Right lobe of liver (tissue), 6 donors: ENCODE data around the gene DCBLD2. TPM values are rescaled to one million over a fixed set of nuclear protein-coding genes. Genes with fewer than 3 reads are reported as not detected.

Experiments
- ATAC-seq, 4 donors: fragments of 200-7000 bp; cut with Tn5 transposase; one replicate each; pipeline ENCODE4 v1.9.1; 2020; ENCODE audit warnings: mild to moderate bottlenecking in 4 of 4, moderate library complexity in 4 of 4
- DNase-seq, 3 donors: peaks; one replicate each; pipeline ENCODE4 v3.0.0-alpha.2; 2020
- H3K27ac ChIP-seq, 3 donors: fragments of 200-600 bp; one replicate each; pipeline ENCODE4 v1.8.0; 2022
- H3K27me3 ChIP-seq, 2 donors: fragments of 200-600 bp; one replicate each; pipeline ENCODE4 v1.8.0; 2022
- H3K36me3 ChIP-seq, 4 donors: fragments of 200-600 bp; sonication (generic) in 1 of 4; one replicate each; pipeline versions ENCODE4 v1.5.1 to v1.8.0; 2017 to 2022; ENCODE audit warnings: control low read depth in 1 of 4
- H3K4me1 ChIP-seq, 4 donors: fragments of 200-600 bp; sonication (generic) in 1 of 4; one replicate each; pipeline versions ENCODE4 v1.5.1 to v1.8.0; 2017 to 2022; ENCODE audit warnings: control low read depth in 1 of 4
- H3K4me3 ChIP-seq, 3 donors: fragments of 200-600 bp; one replicate each; pipeline ENCODE4 v1.8.0; 2022
- H3K9me3 ChIP-seq, 4 donors: fragments of 200-600 bp; sonication (generic) in 1 of 4; one replicate each; pipeline versions ENCODE4 v1.5.1 to v1.8.0; 2017 to 2022; ENCODE audit warnings: control low read depth in 1 of 4
- CTCF ChIP-seq, 4 donors: fragments of 200-600 bp in 3 of 4; fragments of 450-650 bp in 1 of 4; IDR thresholded peaks; one replicate each; pipeline versions ENCODE4 v1.5.1 to v1.8.0; 2016 to 2022; ENCODE audit warnings: antibody characterized with exemption in 4 of 4, mild to moderate bottlenecking in 2 of 4
- POLR2A ChIP-seq: fragments of 450-650 bp; IDR thresholded peaks from one replicate; pipeline ENCODE4 v1.6.1; 2017; ENCODE audit warnings: antibody characterized with exemption, mild to moderate bottlenecking
- WGBS: methylation state at CpG from one replicate; pipeline ENCODE4 v1.1.6; 2018; ENCODE audit warnings: low coverage, low lambda C conversion rate; ENCODE audit not compliant: insufficient coverage; ENCODE audit errors: missing lambda C conversion rate; 5-methylcytosine and 5-hydroxymethylcytosine counted together
- intact Hi-C, 2 donors: fragments of 100-400 bp; cut with DNase I; formaldehyde crosslinking; loops; one replicate each; pipeline versions ENCODE4 v1.11.2 to v1.14.1; 2022
- total RNA-seq, 6 experiments: library from RNA; depleted of rRNA in 2 of 6; stranded (reverse); fragments of >200 nt in 2 of 6; fragmentation: NEBNext Ultra II Directional in 3 of 6; extraction: Animal tissue kit (Norgen Biotek cat#: 25700) in 3 of 6; gene quantifications; one replicate each; pipeline versions ENCODE4 v1.1.0 to v1.2.4, GENCODE V29; 2016 to 2023
- donor health status: DM: no; HTN: yes; CAD: no.
- donor health status: DM: no; HTN: no; CAD: no.
- donor health status: DM: no; HTN: no; CAD: no.
- donor health status: DM: no; HTN: yes; CAD: no.
- donor health status: DM: no; HTN: yes; CAD: no.

The DCBLD2 gene
- total RNA-seq, 6 experiments from 2014 or later, result 8.1 to 11.3 (median 10.6) TPM

- WGBS, result 15% methylated on average over 5 of the region's 5 CpGs
- intact Hi-C loops, result loop anchor here in 1 of 2 donors (10.0 kb wide), 1 partner anchor 182 kb away; no protein-coding TSS in a partner anchor
- H3K4me1 ChIP-seq, result peaks cover 0 to 40% (median 15%) of the 10 kb centered on the region in 4 donors
- peak overlapping the region in 2 of 3 donors; percentile 17 to 26 for H3K27ac ChIP-seq
- H3K4me3 ChIP-seq, result no peak overlapping the region
- peak; percentile 65 to 88 (median 85) for DNase-seq
- no peaks in the 10 kb centered on the region for H3K36me3 ChIP-seq
- H3K9me3 ChIP-seq, result no peaks in the 10 kb centered on the region
- H3K27me3 ChIP-seq, result no peaks in the 10 kb centered on the region
- TF ChIP-seq POLR2A (no peak), CTCF (IDR thresholded peaks at IDR 0.05) (peak; percentile 67 to 79 (median 73))
- peak; percentile 82 to 92 (median 86) for ATAC-seq
These were observed 88.6 kb downstream of the DCBLD2 start for GRCh38 chr3:98812851-98813374.

- ATAC-seq, result peak; percentile 70 to 83 (median 76)
- intact Hi-C loops, result loop anchor here in 1 of 2 donors (10.0 kb wide), 1 partner anchor 184 kb away; no protein-coding TSS in a partner anchor
- Histone ChIP-seq H3K9me3 (no peaks in the 10 kb centered on the region), H3K4me3 (no peak overlapping the region), H3K27ac (peak overlapping the region in 2 of 3 donors; percentile 44 to 57), H3K27me3 (no peaks in the 10 kb centered on the region), H3K4me1 (peaks cover 0 to 40% (median 15%) of the 10 kb centered on the region in 4 donors), H3K36me3 (no peaks in the 10 kb centered on the region)
- WGBS, result 10% methylated on average over 6 of the region's 6 CpGs
- peak in 1 of 3 donors; percentile 61 for DNase-seq
- TF ChIP-seq CTCF (IDR thresholded peaks at IDR 0.05) (no peak), POLR2A (no peak)
These were observed 90.4 kb downstream of the DCBLD2 start for GRCh38 chr3:98811048-98811447.

- TF ChIP-seq POLR2A (no peak), CTCF (IDR thresholded peaks at IDR 0.05) (no peak)
- no peak for DNase-seq
- peak in 2 of 4 donors; percentile 16 to 17 for ATAC-seq
- Histone ChIP-seq H3K4me3 (no peak overlapping the region), H3K36me3 (peaks cover 0 to 5% (median 0%) of the 10 kb centered on the region in 4 donors), H3K9me3 (no peaks in the 10 kb centered on the region), H3K27ac (peak overlapping the region in 1 of 3 donors; percentile 7), H3K27me3 (no peaks in the 10 kb centered on the region), H3K4me1 (peaks cover 0 to 40% (median 15%) of the 10 kb centered on the region in 4 donors)
- 62% methylated on average over 3 of the region's 3 CpGs for WGBS
- intact Hi-C loops, result no loop called here
These were observed 91.9 kb downstream of the DCBLD2 start for GRCh38 chr3:98809557-98809956.

- Histone ChIP-seq H3K4me3 (no peak overlapping the region), H3K4me1 (peaks cover 0 to 31% (median 9%) of the 10 kb centered on the region in 4 donors), H3K27ac (no peak overlapping the region), H3K9me3 (no peaks in the 10 kb centered on the region), H3K27me3 (no peaks in the 10 kb centered on the region), H3K36me3 (peaks cover 0 to 5% (median 0%) of the 10 kb centered on the region in 4 donors)
- no peak for TF ChIP-seq POLR2A
- no peak for TF ChIP-seq CTCF (IDR thresholded peaks at IDR 0.05)
- 96% methylated on average over 2 of the region's 2 CpGs for WGBS
- intact Hi-C loops, result no loop called here
- no peak for DNase-seq
- ATAC-seq, result no peak
These were observed 93.4 kb downstream of the DCBLD2 start for GRCh38 chr3:98808071-98808470.
